ENCODE results near the gene WWOX.

GRCh38 chr16:78727536-78727935, 628.1 kb downstream of the WWOX start:
- TF ChIP-seq CTCF (IDR thresholded peaks at IDR 0.05) (no peak), POLR2A (IDR thresholded peaks at IDR 0.05) (no peak), POLR2AphosphoS5 (IDR thresholded peaks at IDR 0.05) (no peak), EP300 (IDR thresholded peaks at IDR 0.05) (no peak)
